T-helper 22 cell (primary cell): ENCODE measurements around the gene TTC23L.
"Not testable (repeated sequence)": the region's sequence is repeated elsewhere in the genome, so short reads cannot be mapped to it uniquely, and the experiment has no call there.

Source experiments
- DNase-seq: peaks from one replicate; pipeline ENCODE4 v3.0.0-alpha.2; 2020; ENCODE audit warnings: low read depth

TTC23L gene, protein sequence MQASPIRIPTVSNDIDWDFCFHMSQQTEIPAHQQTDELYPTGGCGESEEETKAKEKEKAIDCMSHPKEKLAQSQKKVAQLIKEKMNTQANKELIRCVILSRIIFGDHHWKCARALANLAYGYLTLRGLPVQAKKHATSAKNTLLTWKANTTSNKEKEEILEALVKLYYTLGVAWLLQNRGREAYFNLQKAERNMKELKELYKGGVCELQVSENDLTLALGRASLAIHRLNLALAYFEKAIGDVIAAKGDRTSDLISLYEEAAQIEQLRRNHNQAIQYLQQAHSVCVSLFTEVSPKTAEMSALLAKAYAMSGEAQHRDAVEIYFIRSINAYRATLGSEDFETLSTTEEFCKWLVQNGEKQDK

GRCh38 chr5:34838785-34839714 is at the start of gene TTC23L:
TTC23L (plus strand) TSS chr5:34839164; CDS start chr5:34840672, 1,508 bp downstream.
- peak; percentile 86 for DNase-seq

DNA sequence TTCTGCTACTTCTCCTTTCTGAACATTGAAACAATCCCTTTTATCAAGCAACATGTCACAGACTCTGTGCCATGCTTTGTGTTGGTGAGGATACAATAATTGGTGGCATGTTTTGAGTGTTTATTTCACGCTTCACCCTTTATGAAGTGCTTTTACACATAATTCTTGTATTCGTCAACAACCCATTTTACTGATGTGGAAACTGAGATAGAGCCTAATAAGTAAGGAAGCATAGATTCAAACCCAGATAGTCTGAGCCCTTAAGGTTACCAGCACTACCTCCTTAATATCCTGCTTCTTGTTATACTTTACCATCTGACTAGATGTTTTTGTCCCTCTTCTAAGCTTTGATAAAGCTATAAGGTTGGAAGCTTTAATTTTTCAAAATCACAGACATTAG is 49.3 kb upstream of the TTC23L start:
- DNase-seq = no peak

DNA sequence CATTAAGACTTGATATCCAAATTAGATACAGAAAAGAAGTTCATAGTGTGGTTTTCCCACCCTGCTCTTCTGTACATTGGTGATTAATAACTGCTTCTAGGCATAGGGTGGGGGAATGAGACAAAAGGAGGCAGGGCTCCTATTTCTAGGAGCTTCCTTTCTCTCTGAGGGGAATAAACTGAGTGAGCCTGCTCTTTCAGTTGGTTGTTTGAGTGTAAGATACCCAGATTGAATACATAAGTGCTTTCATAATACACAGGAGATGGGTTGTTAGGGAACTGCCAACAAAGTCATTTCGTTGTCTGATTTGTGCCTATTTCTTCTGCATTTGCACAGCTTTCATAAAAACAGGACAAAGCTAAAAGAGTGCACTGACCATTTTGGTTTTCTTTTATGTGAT is 48.9 kb upstream of the TTC23L start:
- DNase-seq = no peak

DNA sequence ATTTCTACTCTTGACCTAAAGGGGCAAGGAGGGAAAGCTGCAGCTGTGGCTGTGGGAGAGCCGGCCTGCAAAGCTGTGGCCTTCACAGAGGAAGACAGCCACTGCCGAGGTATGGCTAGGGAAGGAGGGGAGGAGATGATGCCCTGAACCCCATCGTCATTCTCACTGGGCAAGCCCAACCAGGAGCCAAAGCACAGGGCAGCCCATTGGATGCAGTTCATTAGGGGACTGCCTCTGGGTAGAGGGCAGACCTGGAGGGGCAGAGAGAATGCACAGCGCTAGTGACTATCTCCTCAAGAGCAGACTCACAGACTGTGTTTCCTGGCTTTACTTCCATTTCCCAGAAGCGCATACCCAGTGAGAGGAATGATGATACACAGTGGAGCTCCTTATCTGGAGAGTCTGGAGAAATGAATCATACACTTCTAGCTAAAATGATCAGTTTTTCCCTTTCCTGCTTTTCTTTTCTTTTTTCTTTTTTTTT is 47.2 kb upstream of the TTC23L start:
- DNase-seq = no peak

DNA sequence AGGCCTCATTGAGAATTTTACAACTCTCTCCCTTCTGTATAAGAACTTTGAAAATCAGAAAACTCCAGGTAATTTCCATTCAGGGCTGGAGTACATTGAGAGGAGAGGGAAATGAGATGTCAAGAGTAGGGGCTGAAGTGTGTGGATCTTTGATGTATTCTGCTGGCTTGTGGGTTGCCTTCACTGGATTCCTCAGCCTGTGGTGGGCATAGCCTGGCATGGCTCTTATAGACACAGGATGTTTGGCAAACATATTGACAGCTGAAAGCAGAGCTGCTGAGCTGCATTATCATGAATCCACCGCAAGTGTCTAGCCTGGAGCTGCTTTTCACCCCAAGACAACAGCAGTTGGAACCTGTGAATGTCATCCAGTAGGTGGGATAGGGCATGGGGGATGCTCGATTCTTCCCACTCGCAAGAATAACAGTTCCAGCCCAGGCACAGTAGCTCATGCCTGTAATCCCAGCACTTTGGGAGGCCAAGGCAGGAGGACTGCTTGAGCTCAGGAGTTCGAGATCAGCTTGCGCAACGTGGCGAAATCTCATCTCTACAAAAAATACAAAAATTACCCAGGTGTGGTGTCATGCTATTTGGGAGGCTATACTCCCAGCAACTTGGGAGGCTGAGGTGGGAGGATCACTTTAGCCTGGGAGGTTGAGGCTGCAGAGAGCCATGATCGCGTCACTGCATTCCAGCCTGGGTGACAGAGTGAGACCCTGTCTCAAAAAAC is 36.0 kb upstream of the TTC23L start:
- DNase-seq = no peak

DNA sequence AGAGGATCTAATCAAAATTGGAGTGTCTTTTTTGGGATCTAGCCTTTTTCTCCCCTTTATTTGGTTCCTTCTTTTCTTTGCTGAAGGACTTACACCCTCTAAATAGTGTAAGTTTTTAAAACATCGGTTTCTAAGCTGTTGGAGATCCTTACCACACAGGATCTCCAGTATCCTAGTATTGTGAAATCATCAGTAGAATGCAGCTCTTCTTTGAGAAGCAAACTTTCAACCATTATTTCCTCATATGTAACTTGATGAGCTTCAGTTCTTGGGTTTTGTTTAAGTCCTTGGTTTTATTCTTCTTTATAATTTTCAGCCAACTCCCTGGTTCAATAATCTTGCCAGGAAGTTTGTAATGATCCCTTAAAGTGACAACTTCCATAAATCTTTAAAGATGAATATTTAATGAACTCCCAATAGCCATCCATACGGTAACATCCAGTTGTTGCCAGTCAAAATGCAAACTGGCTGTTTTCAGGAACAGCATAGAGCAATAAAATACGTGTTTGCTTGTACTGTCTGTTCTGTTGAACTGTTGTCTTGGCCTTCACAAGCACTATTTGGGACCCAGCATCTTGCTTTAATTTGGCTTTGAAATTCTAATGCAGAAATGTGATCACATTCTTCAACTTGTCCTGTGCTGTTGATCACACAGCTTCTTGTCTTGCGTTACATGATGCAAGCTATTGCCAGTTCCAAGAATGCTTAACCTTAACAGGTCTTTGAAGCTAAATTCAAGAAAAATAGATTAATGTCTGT is 34.8 kb upstream of the TTC23L start:
- no peak for DNase-seq

DNA sequence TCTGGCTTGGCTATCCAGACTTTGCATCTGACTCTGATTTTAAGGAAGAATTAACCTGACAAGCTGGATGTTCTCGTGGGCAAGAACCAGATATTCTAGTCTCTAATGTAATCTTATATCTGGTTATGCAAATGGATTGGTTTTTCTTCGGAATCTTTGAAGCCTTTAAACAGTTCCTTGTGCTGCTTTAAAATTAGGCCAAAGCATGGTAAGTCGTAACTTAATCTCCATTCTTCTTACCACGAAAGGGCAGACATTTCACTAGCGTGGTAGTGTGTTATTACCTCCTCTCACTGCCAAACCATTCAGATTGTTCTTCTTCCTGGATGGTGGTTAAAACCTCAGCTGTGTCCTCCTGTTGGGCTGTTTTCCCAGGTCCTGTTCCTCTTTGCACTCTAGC is 34.1 kb upstream of the TTC23L start:
- DNase-seq = no peak

DNA sequence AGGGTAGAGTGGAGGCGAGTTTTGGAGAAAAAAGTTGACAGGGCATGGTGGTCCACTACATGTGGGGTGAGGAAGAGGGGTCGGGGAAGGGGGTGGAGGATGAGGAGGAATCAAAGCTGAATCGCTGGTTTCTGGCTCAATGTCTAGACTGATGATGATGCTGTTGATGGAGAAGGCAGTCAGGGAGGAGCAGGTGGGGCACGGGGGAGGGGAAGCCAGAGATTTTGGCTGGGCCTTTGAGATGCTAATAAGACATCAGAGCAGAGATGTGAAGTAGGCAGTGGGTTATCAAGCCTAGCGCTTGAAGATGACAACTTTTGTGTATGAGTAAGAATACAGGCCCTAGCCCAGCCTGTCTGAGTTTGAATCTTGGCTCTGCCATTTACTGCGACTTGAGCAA is 32.4 kb upstream of the TTC23L start:
- DNase-seq = no peak

DNA sequence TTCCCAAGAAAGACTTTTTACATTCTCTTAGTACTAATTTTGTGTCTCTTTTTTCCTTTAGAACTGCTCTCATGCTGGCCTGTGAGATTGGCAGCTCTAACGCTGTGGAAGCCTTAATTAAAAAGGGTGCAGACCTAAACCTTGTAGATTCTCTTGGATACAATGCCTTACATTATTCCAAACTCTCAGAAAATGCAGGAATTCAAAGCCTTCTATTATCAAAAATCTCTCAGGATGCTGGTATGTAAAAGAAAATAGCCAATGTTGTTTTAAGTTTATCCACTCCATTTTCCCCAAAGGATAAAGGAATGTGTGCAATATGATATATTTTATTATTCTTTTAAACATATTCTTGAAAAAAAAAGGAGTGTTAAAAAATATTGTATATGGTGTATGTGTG is 27.3 kb upstream of the TTC23L start:
- DNase-seq = no peak

GRCh38 chr5:34813509-34813908 is 25.5 kb upstream of the TTC23L start:
- DNase-seq = no peak

- DNase-seq = no peak
Measured at GRCh38 chr5:34817558-34818351, 21.2 kb upstream of the TTC23L start.

DNA sequence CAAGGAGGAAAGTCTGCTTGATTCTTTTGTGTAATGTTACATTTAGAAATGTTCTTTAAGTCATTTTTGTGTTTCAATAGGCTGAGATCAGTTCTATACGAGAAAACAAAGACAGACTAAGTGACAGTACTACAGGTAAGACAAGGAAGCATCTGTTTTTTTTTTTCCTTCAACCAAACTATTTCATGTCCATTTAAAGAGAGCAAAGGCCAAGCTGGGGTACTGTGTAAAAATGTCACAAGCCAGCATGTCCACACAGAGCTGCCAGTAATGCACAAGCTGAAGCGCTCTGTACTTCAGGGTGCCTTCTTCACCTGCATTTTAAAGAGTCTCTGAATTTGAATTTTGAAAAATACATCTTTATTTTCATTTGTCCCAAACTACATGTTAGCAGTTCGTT is 20.2 kb upstream of the TTC23L start:
- DNase-seq = no peak

DNA sequence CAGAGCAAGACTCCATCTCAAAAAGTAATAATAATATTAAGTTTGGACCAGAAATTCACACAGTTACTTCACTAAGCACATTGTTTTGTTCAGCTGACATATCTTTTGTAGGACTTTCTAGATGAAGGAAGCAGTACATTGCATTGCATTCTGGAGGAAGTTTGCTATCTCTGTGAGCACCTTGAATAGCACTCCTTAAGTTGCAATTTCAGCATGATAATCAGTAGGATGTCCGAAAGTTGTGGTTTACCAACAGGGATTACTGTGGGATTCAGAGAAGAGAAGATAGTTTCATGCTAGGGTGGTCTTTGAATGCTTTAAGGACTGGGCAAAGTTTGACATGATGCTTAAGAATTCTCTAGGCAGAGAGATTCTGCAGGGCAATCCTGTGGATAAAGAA is 18.4 kb upstream of the TTC23L start:
- no peak for DNase-seq

DNA sequence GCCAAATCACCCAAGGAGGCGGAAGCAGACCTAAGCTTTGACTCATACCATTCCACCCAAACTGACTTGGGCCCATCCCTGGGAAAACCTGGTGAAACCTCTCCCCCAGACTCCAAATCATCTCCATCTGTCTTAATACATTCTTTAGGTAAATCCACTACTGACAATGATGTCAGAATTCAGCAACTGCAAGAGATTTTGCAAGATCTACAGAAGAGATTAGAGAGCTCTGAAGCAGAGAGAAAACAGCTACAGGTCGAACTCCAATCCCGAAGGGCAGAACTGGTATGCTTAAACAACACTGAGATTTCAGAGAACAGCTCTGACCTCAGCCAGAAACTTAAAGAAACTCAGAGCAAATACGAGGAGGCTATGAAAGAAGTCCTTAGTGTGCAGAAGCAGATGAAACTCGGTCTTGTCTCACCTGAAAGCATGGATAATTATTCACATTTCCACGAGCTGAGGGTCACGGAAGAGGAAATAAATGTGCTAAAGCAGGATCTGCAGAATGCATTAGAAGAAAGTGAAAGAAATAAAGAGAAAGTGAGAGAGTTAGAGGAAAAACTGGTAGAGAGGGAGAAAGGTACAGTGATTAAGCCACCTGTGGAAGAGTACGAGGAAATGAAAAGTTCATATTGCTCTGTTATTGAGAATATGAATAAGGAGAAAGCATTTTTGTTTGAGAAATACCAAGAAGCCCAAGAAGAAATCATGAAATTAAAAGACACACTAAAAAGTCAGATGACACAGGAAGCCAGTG is 15.8 kb upstream of the TTC23L start:
- DNase-seq = no peak

GRCh38 chr5:34826347-34826746 is 12.6 kb upstream of the TTC23L start:
- no peak for DNase-seq

- no peak for DNase-seq
Measured at GRCh38 chr5:34827588-34828506, 11.1 kb upstream of the TTC23L start.

DNA sequence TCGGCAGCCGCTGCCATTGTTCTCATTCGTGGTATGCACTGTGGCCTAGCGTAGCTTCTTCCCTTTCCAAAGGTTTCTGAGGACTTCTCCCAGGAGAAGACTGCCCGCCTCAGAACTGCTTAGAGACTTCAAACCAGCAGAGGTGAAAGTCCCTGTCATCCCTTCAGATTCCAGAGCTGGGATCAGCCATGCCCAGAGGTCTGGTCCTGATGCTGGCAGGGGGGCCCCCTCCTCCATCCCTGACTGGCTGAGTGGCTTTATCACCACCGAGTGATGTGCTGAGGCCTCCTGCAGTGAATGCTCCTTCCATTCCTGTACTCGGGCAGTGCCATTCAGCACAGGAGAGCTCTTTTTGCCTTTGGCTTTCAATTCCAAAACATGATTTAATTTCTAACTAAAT is 8.1 kb upstream of the TTC23L start:
- DNase-seq = not testable (repeated sequence)

DNA sequence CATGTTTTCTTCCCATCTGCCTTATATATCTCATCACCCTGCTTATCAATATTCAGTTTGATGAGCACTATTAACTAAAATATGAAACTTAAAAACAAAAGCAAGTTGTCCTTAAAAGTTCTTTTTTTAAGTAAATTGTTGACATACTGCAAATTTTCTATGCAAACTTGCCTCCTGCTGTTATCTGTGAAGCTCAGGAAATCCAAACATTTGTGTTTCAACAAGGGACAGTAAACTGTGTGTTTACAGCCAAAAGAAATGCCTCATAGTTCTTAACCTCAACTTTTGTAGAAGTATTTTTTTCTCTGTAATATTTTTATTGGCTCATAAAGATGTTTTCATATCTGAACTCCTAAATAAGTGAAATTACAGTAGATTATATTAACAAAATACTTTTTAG is 7.7 kb upstream of the TTC23L start:
- no peak for DNase-seq

- no peak for DNase-seq
Measured at GRCh38 chr5:34832568-34832967, 6.4 kb upstream of the TTC23L start.
